ENCODE measurements around the gene DMAC2.

DMAC2 gene

DNA sequence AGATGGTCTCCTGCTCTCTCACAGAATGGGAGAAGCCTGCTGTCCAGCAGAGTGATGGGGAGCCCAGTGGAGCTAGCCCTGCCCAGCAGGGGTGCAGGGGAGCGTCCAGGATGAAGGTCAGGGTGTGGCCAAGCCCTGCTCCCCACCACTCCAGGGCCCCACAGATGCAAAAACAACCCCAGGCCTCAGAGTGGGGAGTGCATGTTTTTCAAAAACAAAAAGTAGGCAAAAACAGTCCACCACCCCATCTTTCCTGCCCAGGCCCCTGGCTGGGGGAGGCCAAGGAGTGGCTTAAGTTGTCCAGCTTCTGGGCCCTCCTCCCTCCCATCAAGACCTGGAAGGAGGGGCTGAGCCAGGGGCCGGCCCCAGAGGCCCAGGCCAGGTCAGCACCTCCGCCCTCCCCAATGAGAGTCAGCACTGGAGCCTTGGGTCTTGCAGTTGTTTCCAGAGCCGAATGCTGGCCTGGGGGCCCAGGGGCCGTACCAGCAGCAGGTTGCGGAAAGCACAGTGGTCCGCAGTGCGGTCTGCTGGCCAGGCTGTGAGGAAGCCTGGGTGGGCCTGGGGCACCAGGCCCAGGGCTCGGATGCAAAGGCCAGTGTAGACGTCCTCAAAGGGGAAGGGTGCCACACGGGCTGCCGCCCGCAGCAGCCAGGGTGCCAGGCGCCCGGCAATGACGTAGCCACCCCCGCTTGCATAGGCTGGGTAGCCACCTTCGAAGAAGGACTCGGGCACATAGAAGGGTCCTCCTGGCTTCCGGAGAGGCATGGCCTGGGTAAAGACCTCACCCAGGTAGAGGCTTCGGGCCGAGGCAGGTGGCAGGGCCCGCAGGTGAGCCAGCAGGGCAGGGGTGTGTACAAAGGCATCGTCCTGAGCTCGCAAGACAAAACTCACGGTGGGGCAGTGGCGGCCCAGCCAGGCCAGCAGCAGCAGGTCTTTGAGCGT lies 14.3 kb downstream of the DMAC2 start:
- TF ChIP-seq, protein P1, sequence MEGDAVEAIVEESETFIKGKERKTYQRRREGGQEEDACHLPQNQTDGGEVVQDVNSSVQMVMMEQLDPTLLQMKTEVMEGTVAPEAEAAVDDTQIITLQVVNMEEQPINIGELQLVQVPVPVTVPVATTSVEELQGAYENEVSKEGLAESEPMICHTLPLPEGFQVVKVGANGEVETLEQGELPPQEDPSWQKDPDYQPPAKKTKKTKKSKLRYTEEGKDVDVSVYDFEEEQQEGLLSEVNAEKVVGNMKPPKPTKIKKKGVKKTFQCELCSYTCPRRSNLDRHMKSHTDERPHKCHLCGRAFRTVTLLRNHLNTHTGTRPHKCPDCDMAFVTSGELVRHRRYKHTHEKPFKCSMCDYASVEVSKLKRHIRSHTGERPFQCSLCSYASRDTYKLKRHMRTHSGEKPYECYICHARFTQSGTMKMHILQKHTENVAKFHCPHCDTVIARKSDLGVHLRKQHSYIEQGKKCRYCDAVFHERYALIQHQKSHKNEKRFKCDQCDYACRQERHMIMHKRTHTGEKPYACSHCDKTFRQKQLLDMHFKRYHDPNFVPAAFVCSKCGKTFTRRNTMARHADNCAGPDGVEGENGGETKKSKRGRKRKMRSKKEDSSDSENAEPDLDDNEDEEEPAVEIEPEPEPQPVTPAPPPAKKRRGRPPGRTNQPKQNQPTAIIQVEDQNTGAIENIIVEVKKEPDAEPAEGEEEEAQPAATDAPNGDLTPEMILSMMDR (IDR thresholded peaks at IDR 0.05; ENCODE audit: control insufficient read depth, extremely low read depth, insufficient read depth), result no peak
- no peak overlapping the region for H3K4me3 ChIP-seq (ENCODE audit: low read depth, low read length)
- no peak for DNase-seq (ENCODE audit: low read depth)

DNA sequence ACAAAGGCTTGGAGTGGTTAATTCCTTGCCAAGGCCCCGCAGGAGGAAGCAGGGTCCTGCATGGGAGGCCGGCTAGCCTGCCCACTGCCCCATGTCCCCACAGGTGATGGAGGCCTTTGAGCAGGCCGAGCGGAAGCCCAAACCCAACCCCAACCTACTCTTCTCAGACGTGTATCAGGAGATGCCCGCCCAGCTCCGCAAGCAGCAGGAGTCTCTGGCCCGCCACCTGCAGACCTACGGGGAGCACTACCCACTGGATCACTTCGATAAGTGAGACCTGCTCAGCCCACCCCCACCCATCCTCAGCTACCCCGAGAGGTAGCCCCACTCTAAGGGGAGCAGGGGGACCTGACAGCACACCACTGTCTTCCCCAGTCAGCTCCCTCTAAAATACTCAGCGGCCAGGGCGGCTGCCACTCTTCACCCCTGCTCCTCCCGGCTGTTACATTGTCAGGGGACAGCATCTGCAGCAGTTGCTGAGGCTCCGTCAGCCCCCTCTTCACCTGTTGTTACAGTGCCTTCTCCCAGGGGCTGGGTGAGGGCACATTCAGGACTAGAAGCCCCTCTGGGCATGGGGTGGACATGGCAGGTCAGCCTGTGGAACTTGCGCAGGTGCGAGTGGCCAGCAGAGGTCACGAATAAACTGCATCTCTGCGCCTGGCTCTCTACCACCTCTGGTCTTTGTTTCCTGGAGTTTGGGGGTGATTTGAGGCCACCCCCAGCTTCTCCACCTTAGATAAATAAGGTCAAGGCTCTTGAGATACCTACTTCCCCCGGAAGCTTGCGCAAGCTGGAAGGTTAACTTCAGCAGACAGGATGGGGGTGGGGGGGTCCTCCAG lies 15.2 kb downstream of the DMAC2 start:
- DNase-seq (ENCODE audit: low read depth), result no peak
- TF ChIP-seq, protein P1 (IDR thresholded peaks at IDR 0.05; ENCODE audit: control insufficient read depth, extremely low read depth, insufficient read depth), result no peak
- no peak overlapping the region for H3K4me3 ChIP-seq (ENCODE audit: low read depth, low read length)

- no peak overlapping the region for H3K4me3 ChIP-seq (ENCODE audit: low read depth, low read length)
- DNase-seq (ENCODE audit: low read depth), result no peak
- TF ChIP-seq, protein P1 (IDR thresholded peaks at IDR 0.05; ENCODE audit: control insufficient read depth, extremely low read depth, insufficient read depth), result no peak
These were observed 16.8 kb downstream of the DMAC2 start for GRCh38 chr19:41422955-41423354.

GRCh38 chr19:41422456-41422855 lies 17.3 kb downstream of the DMAC2 start:
- no peak for DNase-seq (ENCODE audit: low read depth)
- TF ChIP-seq, protein P1 (IDR thresholded peaks at IDR 0.05; ENCODE audit: control insufficient read depth, extremely low read depth, insufficient read depth), result no peak
- H3K4me3 ChIP-seq (ENCODE audit: low read depth, low read length), result no peak overlapping the region

DNA sequence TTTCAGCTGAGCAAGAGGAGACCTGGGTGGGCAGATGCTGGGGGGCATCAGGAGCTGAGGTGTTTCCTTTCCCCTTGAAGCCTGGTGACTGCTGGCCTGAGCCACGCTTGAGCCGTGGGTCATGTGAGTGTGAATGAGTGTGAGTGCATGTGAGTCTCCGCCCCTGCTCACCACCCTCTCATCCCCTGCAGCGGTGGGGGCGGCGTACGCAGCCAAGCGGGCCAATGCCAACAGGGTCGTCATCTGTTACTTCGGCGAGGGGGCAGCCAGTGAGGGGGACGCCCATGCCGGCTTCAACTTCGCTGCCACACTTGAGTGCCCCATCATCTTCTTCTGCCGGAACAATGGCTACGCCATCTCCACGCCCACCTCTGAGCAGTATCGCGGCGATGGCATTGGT lies 17.7 kb downstream of the DMAC2 start:
- DNase-seq (ENCODE audit: low read depth), result no peak
- no peak overlapping the region for H3K4me3 ChIP-seq (ENCODE audit: low read depth, low read length)
- TF ChIP-seq, protein P1 (IDR thresholded peaks at IDR 0.05; ENCODE audit: control insufficient read depth, extremely low read depth, insufficient read depth), result no peak

- TF ChIP-seq, protein P1 (IDR thresholded peaks at IDR 0.05; ENCODE audit: control insufficient read depth, extremely low read depth, insufficient read depth), result no peak
- no peak overlapping the region for H3K4me3 ChIP-seq (ENCODE audit: low read depth, low read length)
- no peak for DNase-seq (ENCODE audit: low read depth)
These were observed 18.4 kb downstream of the DMAC2 start for GRCh38 chr19:41421314-41421713.

All from LNCaP clone FGC (cell line).